GM19397 (cell line): ENCODE measurements around the gene DNAH14.

Source experiments
- ATAC-seq: cut with Tn5 transposase; IDR thresholded peaks from one replicate; pipeline ENCODE4 v1.9.1; 2021; ENCODE audit warnings: mild to moderate bottlenecking, moderate library complexity; ENCODE audit not compliant: unreplicated experiment

Gene DNAH14

GRCh38 chr1:225445639-225446594 is 516.4 kb downstream of the DNAH14 start:
- no peak for ATAC-seq

- ATAC-seq, result no peak
Observed at GRCh38 chr1:225446595-225446960, 517.1 kb downstream of the DNAH14 start.

- ATAC-seq, result no peak
Observed at GRCh38 chr1:225446981-225447615, 517.6 kb downstream of the DNAH14 start.

- ATAC-seq, result no peak
Observed at GRCh38 chr1:225447650-225448089, 518.2 kb downstream of the DNAH14 start.

GRCh38 chr1:225448146-225448805 is 518.8 kb downstream of the DNAH14 start:
- no peak for ATAC-seq
